SK-N-SH (cell line): ENCODE measurements around the gene TRAFD1. TPM values are rescaled to one million over a fixed set of nuclear protein-coding genes. Genes with fewer than 3 reads are reported as not detected.

Experiments
- CTCF ChIA-PET: fragments of 300-600, 350-600 bp; formaldehyde crosslinking; extraction: SDS; loops from one replicate; lab custom pipeline; 2021; lab: Yijun Ruan, JAX
- POLR2A ChIA-PET: fragments of 350-600 bp; sonication (Branson Sonifier 250); formaldehyde crosslinking; extraction: SDS; loops from one replicate; lab custom pipeline; 2020; ENCODE audit warnings: antibody characterized with exemption, inconsistent platforms; lab: Yijun Ruan, JAX
- DNase-seq: peaks from one replicate; pipeline ENCODE4 v3.0.0; 2012
- H2AFZ ChIP-seq: fragments of 200-600 bp; sonication (generic); 2 replicates; pipeline ENCODE4 v1.8.1; 2016; ENCODE audit warnings: antibody characterized with exemption, mild to moderate bottlenecking, low read depth
- H3F3A ChIP-seq: fragments of 200-600 bp; sonication (generic); replicated peaks from 2 replicates; pipeline ENCODE3; 2016; ENCODE audit warnings: antibody characterized with exemption, mild to moderate bottlenecking; ENCODE audit not compliant: insufficient read depth
- H3K27ac ChIP-seq, 2 experiments: fragments of 200-500 bp in 1 of 2; fragments of 200-600 bp in 1 of 2; sonication (Bioruptor generic) in 1 of 2; sonication (generic), shearing (Covaris generic) in 1 of 2; 2 replicates each; pipeline versions ENCODE4 v1.5.1 to v1.6.1; 2014 to 2016; ENCODE audit warnings: low read depth in 2 of 2, inconsistent platforms in 1 of 2, low read length in 1 of 2, mild to moderate bottlenecking in 1 of 2, mixed read lengths in 1 of 2
- H3K27me3 ChIP-seq: fragments of 200-600 bp; sonication (generic), shearing (Covaris generic); 2 replicates; pipeline ENCODE4 v1.6.1; 2016; ENCODE audit warnings: mixed run types; ENCODE audit not compliant: insufficient read depth
- H3K36me3 ChIP-seq, 2 experiments: fragments of 200-500 bp in 1 of 2; fragments of 200-600 bp in 1 of 2; sonication (Bioruptor generic) in 1 of 2; sonication (generic) in 1 of 2; replicated peaks in 1 of 2; 2 replicates each; pipeline versions ENCODE3 to v1.5.1; 2014 to 2016; ENCODE audit warnings: low read length in 1 of 2, mild to moderate bottlenecking in 1 of 2; ENCODE audit not compliant: insufficient read depth in 2 of 2, control insufficient read depth in 1 of 2
- H3K4me1 ChIP-seq, 2 experiments: fragments of 200-500 bp in 1 of 2; fragments of 200-600 bp in 1 of 2; sonication (Bioruptor generic) in 1 of 2; sonication (generic), shearing (Covaris generic) in 1 of 2; 2 replicates each; pipeline versions ENCODE4 v1.5.1 to v1.6.1; 2014 to 2016; ENCODE audit warnings: low read depth in 1 of 2, low read length in 1 of 2, mixed run types in 1 of 2; ENCODE audit not compliant: insufficient read depth in 2 of 2, control insufficient read depth in 1 of 2
- H3K4me2 ChIP-seq: fragments of 200-600 bp; sonication (generic), shearing (Covaris generic); 2 replicates; pipeline ENCODE4 v1.6.1; 2017; ENCODE audit warnings: mixed run types
- H3K4me3 ChIP-seq, 2 experiments: fragments of 200-500 bp in 1 of 2; fragments of 200-600 bp in 1 of 2; sonication (Bioruptor generic) in 1 of 2; sonication (generic), shearing (Covaris generic) in 1 of 2; 2 replicates each; pipeline versions ENCODE4 v1.5.1 to v1.8.1; 2014 to 2016; ENCODE audit warnings: low read depth in 2 of 2, inconsistent platforms in 1 of 2, low read length in 1 of 2, mild to moderate bottlenecking in 1 of 2, mixed read lengths in 1 of 2, moderate library complexity in 1 of 2
- H3K79me2 ChIP-seq: fragments of 200-600 bp; sonication (generic); 2 replicates; pipeline ENCODE4 v1.8.1; 2017; ENCODE audit warnings: mild to moderate bottlenecking; ENCODE audit not compliant: insufficient read depth
- H3K9ac ChIP-seq: fragments of 200-600 bp; sonication (generic); 2 replicates; pipeline ENCODE4 v1.6.1; 2017; ENCODE audit warnings: mixed run types
- H3K9me2 ChIP-seq: fragments of 200-600 bp; sonication (generic); 2 replicates; pipeline ENCODE4 v1.6.1; 2017; ENCODE audit warnings: mixed run types
- H3K9me3 ChIP-seq: fragments of 200-600 bp; sonication (generic); 2 replicates; pipeline ENCODE4 v1.6.1; 2017; ENCODE audit warnings: mixed run types, mild to moderate bottlenecking, moderate library complexity
- H4K20me1 ChIP-seq: fragments of 200-600 bp; sonication (generic); 2 replicates; pipeline ENCODE4 v1.6.1; 2017; ENCODE audit warnings: mild to moderate bottlenecking, mixed run types; ENCODE audit not compliant: insufficient read depth
- CHD2 ChIP-seq: fragments of 150-350 bp; IDR thresholded peaks from 2 replicates; pipeline ENCODE4 v1.6.1; 2018; ENCODE audit warnings: low read length; ENCODE audit not compliant: partially characterized antibody
- CTCF ChIP-seq: fragments of 200-600 bp; sonication (generic); IDR thresholded peaks from 2 replicates; pipeline ENCODE4 v1.6.1; 2017; ENCODE audit warnings: antibody characterized with exemption, mild to moderate bottlenecking, moderate library complexity
- GABPA ChIP-seq: IDR thresholded peaks from 2 replicates; pipeline ENCODE4 v1.4.0; 2012; ENCODE audit warnings: low read depth, mild to moderate bottlenecking
- MAX ChIP-seq: IDR thresholded peaks from 2 replicates; pipeline ENCODE4 v1.4.0; 2012; ENCODE audit warnings: low read depth
- MEF2A ChIP-seq: IDR thresholded peaks from 2 replicates; pipeline ENCODE4 v1.4.0; 2012; ENCODE audit warnings: low read depth, borderline replicate concordance
- NFIC ChIP-seq: IDR thresholded peaks from 2 replicates; pipeline ENCODE4 v1.4.0; 2012; ENCODE audit warnings: borderline replicate concordance
- NRF1 ChIP-seq: IDR thresholded peaks from 2 replicates; pipeline ENCODE4 v1.6.1; 2012; ENCODE audit warnings: low read depth, mild to moderate bottlenecking, low read length
- RCOR1 ChIP-seq: fragments of 150-350 bp; IDR thresholded peaks from 2 replicates; pipeline ENCODE4 v1.6.1; 2017; ENCODE audit warnings: antibody characterized with exemption, low read length
- REST ChIP-seq: IDR thresholded peaks from 2 replicates; pipeline ENCODE4 v1.6.1; 2012; ENCODE audit warnings: mild to moderate bottlenecking, low read depth, low read length, moderate library complexity
- RXRA ChIP-seq: IDR thresholded peaks from 2 replicates; pipeline ENCODE4 v1.4.0; 2012; ENCODE audit warnings: low read depth, mild to moderate bottlenecking, borderline replicate concordance
- SIN3A ChIP-seq: IDR thresholded peaks from 2 replicates; pipeline ENCODE4 v1.6.1; 2012; ENCODE audit warnings: low read depth, mild to moderate bottlenecking, low read length, moderate library complexity, borderline replicate concordance
- TCF12 ChIP-seq: IDR thresholded peaks from 2 replicates; pipeline ENCODE4 v1.4.0; 2012
- WGBS: methylation state at CpG from one replicate; pipeline ENCODE4 v1.1.6; 2017; ENCODE audit warnings: low lambda C conversion rate; 5-methylcytosine and 5-hydroxymethylcytosine counted together
- polyA plus RNA-seq, 3 experiments: library from polyadenylated mRNA; depleted of rRNA; stranded (reverse); fragments of >200 nt; gene quantifications; 2 replicates each; pipeline ENCODE4 v1.2.3, GENCODE V29; 2012

The TRAFD1 gene
- polyA plus RNA-seq, 1 of the 3 experiments (the other 2 are of a cell fraction) = 12.4 TPM

GRCh38 chr12:112169161-112169872 is 44.0 kb downstream of the TRAFD1 start (continued):
- TF ChIP-seq REST (no peak), CHD2 (no peak), RCOR1 (no peak), NRF1 (no peak)

GRCh38 chr12:112169966-112170365 is 44.6 kb downstream of the TRAFD1 start:
- no peak overlapping the region for H3K4me3 ChIP-seq
- CTCF ChIA-PET = interaction anchor here (0.9 kb wide), 1 partner anchor 217 kb away, joined by 3 read pairs; no protein-coding TSS in a partner anchor
- H3K27me3 ChIP-seq = no peaks in the 10 kb centered on the region
- H2AFZ ChIP-seq = no peak overlapping the region
- H3K4me1 ChIP-seq = no peaks in the 10 kb centered on the region
- no peaks in the 10 kb centered on the region for H3K9me2 ChIP-seq
- H3K9me3 ChIP-seq = no peaks in the 10 kb centered on the region
- DNase-seq = no peak
- no peaks in the 10 kb centered on the region for H3K79me2 ChIP-seq
- no peaks in the 10 kb centered on the region for H3F3A ChIP-seq
- no peak overlapping the region for H3K4me2 ChIP-seq
- POLR2A ChIA-PET = no interaction called here
- no peak overlapping the region for H3K9ac ChIP-seq
- WGBS = 98% methylated on average over 7 of the region's 7 CpGs
- H3K27ac ChIP-seq = no peak overlapping the region
- H3K36me3 ChIP-seq = peaks cover 5 to 19% of the 10 kb centered on the region in 2 experiments
- H4K20me1 ChIP-seq = no peaks in the 10 kb centered on the region
- no peak for TF ChIP-seq NFIC
- TF ChIP-seq, all 33 proteins: peak for 0

GRCh38 chr12:112170376-112170775 is 45.0 kb downstream of the TRAFD1 start:
- Histone ChIP-seq H2AFZ (no peak overlapping the region), H3K27ac (no peak overlapping the region), H3K4me2 (no peak overlapping the region), H3K36me3 (peaks cover 5 to 23% of the 10 kb centered on the region in 2 experiments), H3K4me3 (no peak overlapping the region), H3K9me3 (no peaks in the 10 kb centered on the region), H3K4me1 (no peaks in the 10 kb centered on the region), H3K9ac (no peak overlapping the region), H4K20me1 (no peaks in the 10 kb centered on the region), H3K27me3 (no peaks in the 10 kb centered on the region), H3K79me2 (no peaks in the 10 kb centered on the region), H3K9me2 (no peaks in the 10 kb centered on the region), H3F3A (no peaks in the 10 kb centered on the region)
- no peak for TF ChIP-seq RXRA
- TF ChIP-seq SIN3A = no peak
- no peak for TF ChIP-seq RCOR1
- TF ChIP-seq CTCF = peak; percentile 49
- TF ChIP-seq REST = no peak
- TF ChIP-seq MEF2A = no peak
- no peak for TF ChIP-seq TCF12
- TF ChIP-seq MAX = no peak
- TF ChIP-seq GABPA = no peak
- POLR2A ChIA-PET = no interaction called here
- WGBS = 89% methylated on average over 8 of the region's 8 CpGs
- peak; percentile 58 for DNase-seq
- CTCF ChIA-PET = interaction anchor here (0.6 to 0.9 kb wide), 2 partner anchors 62 to 217 kb away, joined by 3 read pairs; partner anchors contain the start of gene NAA25
